HPDE6-E6E7 (cell line): ENCODE measurements around the gene SDF4.
A peak's percentile ranks its signal among the peaks of the same experiment; 100 is the strongest.
"Not testable (repeated sequence)": the region's sequence is repeated elsewhere in the genome, so short reads cannot be mapped to it uniquely, and the experiment has no call there.

Source experiments
- DNase-seq: peaks from one replicate; pipeline ENCODE4 v3.0.0; 2011; ENCODE audit warnings: missing footprints; ENCODE audit errors: extremely low spot score

The SDF4 gene

GRCh38 chr1:1259540-1259939 is 27.7 kb upstream of the SDF4 start:
- DNase-seq: no peak

GRCh38 chr1:1259119-1259488 is 27.3 kb upstream of the SDF4 start:
- DNase-seq: no peak

GRCh38 chr1:1256956-1257871 is 25.4 kb upstream of the SDF4 start:
- DNase-seq: no peak

- DNase-seq: no peak
Observed at GRCh38 chr1:1255611-1256010, 23.8 kb upstream of the SDF4 start.

- DNase-seq: no peak
Observed at GRCh38 chr1:1255078-1255477, 23.3 kb upstream of the SDF4 start.

- no peak for DNase-seq
Observed at GRCh38 chr1:1254667-1254998, 22.8 kb upstream of the SDF4 start.

- DNase-seq: no peak
Observed at GRCh38 chr1:1253972-1254666, 22.3 kb upstream of the SDF4 start.

- DNase-seq: no peak
Observed at GRCh38 chr1:1253314-1253713, 21.5 kb upstream of the SDF4 start.

- DNase-seq: peak; percentile 95
Observed at GRCh38 chr1:1250786-1251284, 19.0 kb upstream of the SDF4 start.

GRCh38 chr1:1248009-1248913 is 16.5 kb upstream of the SDF4 start:
- DNase-seq: not testable (repeated sequence)

- no peak for DNase-seq
Observed at GRCh38 chr1:1247341-1247913, 15.6 kb upstream of the SDF4 start.

- no peak for DNase-seq
Observed at GRCh38 chr1:1246577-1247340, 15.0 kb upstream of the SDF4 start, which contains the start of gene C1QTNF12. Gene C1QTNF12 (minus strand): TSS chr1:1246722. CDS start chr1:1246690, 32 bp downstream.

GRCh38 chr1:1245817-1246576 is 14.2 kb upstream of the SDF4 start:
- DNase-seq: no peak

- DNase-seq: no peak
Observed at GRCh38 chr1:1245178-1245816, 13.5 kb upstream of the SDF4 start.

- DNase-seq: no peak
Observed at GRCh38 chr1:1244192-1244811, 12.5 kb upstream of the SDF4 start.

GRCh38 chr1:1243807-1244191 is 12.0 kb upstream of the SDF4 start:
- DNase-seq: no peak

- DNase-seq: no peak
Observed at GRCh38 chr1:1243266-1243660, 11.5 kb upstream of the SDF4 start.

- no peak for DNase-seq
Observed at GRCh38 chr1:1242461-1243265, 10.9 kb upstream of the SDF4 start.
